HepG2 (cell line): ENCODE measurements around the gene PTRHD1. TPM values are rescaled to one million over a fixed set of nuclear protein-coding genes. Genes with fewer than 3 reads are reported as not detected.

Experiments
- ATAC-seq: fragments of 200-7000 bp; cut with Tn5 transposase; 3 replicates; pipeline ENCODE4 v1.9.1; 2020; ENCODE audit warnings: mild to moderate bottlenecking, moderate library complexity
- BruUV-seq: library from RNA; stranded (reverse); fragments of 400-500 nt; replicated peaks from 2 replicates; lab custom pipeline; 2021; lab: Mats Ljungman, UMichigan
- CTCF ChIA-PET: fragments of 300-600 bp; formaldehyde crosslinking; extraction: SDS; loops from one replicate; lab custom pipeline; 2021; ENCODE audit warnings: low total read pairs, inconsistent platforms, low intra/inter-chr PET ratio; lab: Yijun Ruan, JAX
- POLR2A ChIA-PET: fragments of 350-600 bp; sonication (Branson Sonifier 250); formaldehyde crosslinking; loops from one replicate; lab custom pipeline; 2020; ENCODE audit warnings: antibody characterized with exemption, inconsistent platforms; lab: Yijun Ruan, JAX
- DNase-seq: peaks from one replicate; pipeline ENCODE4 v3.0.0-alpha.2; 2015; ENCODE audit warnings: low spot score
- FAIRE-seq: peaks from 3 replicates; lab custom pipeline; 2011; peaks lifted over from hg19 to GRCh38; lab: Jason Lieb, UNC
- H2AFZ ChIP-seq: one replicate; pipeline ENCODE4 v1.6.1; 2011; ENCODE audit warnings: low read length, inconsistent platforms
- H3K27ac ChIP-seq: fragments of 300-600 bp; 3 replicates; pipeline ENCODE4 v1.8.0; 2011; ENCODE audit warnings: mixed run types, mild to moderate bottlenecking, mixed read lengths, low read length, inconsistent platforms; ENCODE audit not compliant: insufficient read depth; ENCODE audit errors: extremely low read length
- H3K27me3 ChIP-seq, 2 experiments: fragments of 200-600 bp in 1 of 2; 2 replicates in 1 of 2; 3 replicates in 1 of 2; pipeline versions ENCODE4 v1.6.0 to v1.8.0; 2011; ENCODE audit warnings: low read length in 2 of 2, mild to moderate bottlenecking in 2 of 2, moderate library complexity in 2 of 2, inconsistent platforms in 1 of 2; ENCODE audit not compliant: insufficient read depth in 2 of 2, control insufficient read depth in 1 of 2
- H3K36me3 ChIP-seq, 2 experiments: fragments of 200-600 bp in 1 of 2; replicated peaks in 1 of 2; 2 replicates in 1 of 2; 3 replicates in 1 of 2; pipeline versions ENCODE4 v1.5.1 to v1.8.0; 2011; ENCODE audit warnings: low read length in 2 of 2, inconsistent platforms in 1 of 2; ENCODE audit not compliant: insufficient read depth in 2 of 2, control insufficient read depth in 1 of 2
- H3K4me1 ChIP-seq: 2 replicates; pipeline ENCODE4 v1.5.1; 2012; ENCODE audit warnings: low read length, inconsistent platforms; ENCODE audit not compliant: insufficient read depth
- H3K4me2 ChIP-seq: 2 replicates; pipeline ENCODE4 v1.6.0; 2011; ENCODE audit warnings: low read depth, low read length, inconsistent platforms
- H3K4me3 ChIP-seq, 3 experiments: fragments of 200-600 bp in 1 of 3; sonication (generic), shearing (Covaris generic) in 1 of 3; replicated peaks in 1 of 3; 2 replicates each; pipeline ENCODE4 v1.5.1; 2011 to 2016; ENCODE audit warnings: low read length in 3 of 3, inconsistent platforms in 2 of 3, low read depth in 2 of 3, mild to moderate bottlenecking in 2 of 3, control low read depth in 1 of 3, mixed read lengths in 1 of 3; ENCODE audit not compliant: insufficient read depth in 1 of 3
- H3K79me2 ChIP-seq: one replicate; pipeline ENCODE4 v1.6.1; 2011; ENCODE audit warnings: low read length, inconsistent platforms; ENCODE audit not compliant: insufficient read depth
- H3K9ac ChIP-seq: 2 replicates; pipeline ENCODE4 v1.6.0; 2011; ENCODE audit warnings: mild to moderate bottlenecking, low read depth, low read length, inconsistent platforms; ENCODE audit not compliant: insufficient read depth
- H3K9me3 ChIP-seq: 2 replicates; pipeline ENCODE4 v1.5.1; 2012; ENCODE audit warnings: mild to moderate bottlenecking, low read length
- H4K20me1 ChIP-seq: 2 replicates; pipeline ENCODE4 v1.6.0; 2011; ENCODE audit warnings: inconsistent platforms, mild to moderate bottlenecking, low read length, moderate library complexity; ENCODE audit not compliant: insufficient read depth
- ISX ChIP-seq: sonication (generic); formaldehyde crosslinking; conservative IDR thresholded peaks from 2 replicates; pipeline ENCODE4 v1.5.0; 2020; ENCODE audit warnings: missing genetic modification reagents
- PHB2 ChIP-seq: fragments of 450-650 bp; IDR thresholded peaks from 2 replicates; pipeline ENCODE4 v1.6.1; 2018; ENCODE audit not compliant: partially characterized antibody
- PRDM10 ChIP-seq: sonication (generic); formaldehyde crosslinking; IDR thresholded peaks from 2 replicates; pipeline ENCODE4 v1.4.0; 2020; ENCODE audit warnings: low read depth, missing genetic modification reagents
- TERF1 ChIP-seq: sonication (generic); formaldehyde crosslinking; IDR thresholded peaks from 2 replicates; pipeline ENCODE4 v1.8.0; 2022; ENCODE audit warnings: mild to moderate bottlenecking, missing genetic modification reagents, moderate library complexity
- ZBTB14 ChIP-seq: sonication (generic); formaldehyde crosslinking; IDR thresholded peaks from 2 replicates; pipeline ENCODE4 v1.4.0; 2020; ENCODE audit warnings: missing genetic modification reagents
- ZNF605 ChIP-seq: sonication (generic); formaldehyde crosslinking; IDR thresholded peaks from 2 replicates; pipeline ENCODE4 v1.8.0; 2022; ENCODE audit warnings: mild to moderate bottlenecking, missing genetic modification reagents
- ZNF747 ChIP-seq: sonication (generic); formaldehyde crosslinking; IDR thresholded peaks from 2 replicates; pipeline ENCODE4 v1.8.1; 2023; ENCODE audit warnings: missing genetic modification reagents, mild to moderate bottlenecking, borderline replicate concordance
- ZSCAN25 ChIP-seq: sonication (generic); formaldehyde crosslinking; IDR thresholded peaks from 2 replicates; pipeline ENCODE4 v1.8.0; 2022; ENCODE audit warnings: mild to moderate bottlenecking, missing genetic modification reagents
- WGBS: methylation state at CpG from one replicate; pipeline ENCODE4 v1.1.6; 2017; ENCODE audit warnings: low lambda C conversion rate; 5-methylcytosine and 5-hydroxymethylcytosine counted together
- in situ Hi-C: cut with HindIII; loops from 2 replicates; pipeline ENCODE4 v1.10.0; 2017; ENCODE audit warnings: low pct_unique_long_range_greater_than_20kb; ENCODE audit not compliant: extremely low pct_ligation_motif_present
- intact Hi-C: fragments of 100-400 bp; cut with micrococcal nuclease; formaldehyde crosslinking; loops from one replicate; pipeline ENCODE4 v1.10.0; 2022; ENCODE audit not compliant: unreplicated experiment
- polyA plus RNA-seq, 8 experiments: library from polyadenylated mRNA; depleted of rRNA in 3 of 8; stranded (reverse) in 7 of 8; unstranded in 1 of 8; fragments of >200 nt; fragmentation: Illumina TruSeq in 4 of 8; extraction: Trizol in 4 of 8; gene quantifications; 2 replicates each; pipeline versions ENCODE4 v1.2.1 to v1.2.3, GENCODE V29; 2011 to 2016; ENCODE audit warnings: low read depth in 4 of 8, missing spikeins in 1 of 8, mixed read lengths in 1 of 8; ENCODE audit not compliant: insufficient read depth in 1 of 8
- total RNA-seq, 5 experiments: library from RNA; depleted of rRNA; stranded (reverse); fragments of >200 nt; fragmentation: Illumina TruSeq; extraction: Trizol; gene quantifications; 2 replicates each; pipeline ENCODE4 v1.2.3, GENCODE V29; 2016; ENCODE audit warnings: low read depth in 1 of 5

PTRHD1 gene
- total and polyA plus RNA-seq, 2 of the 13 experiments (the other 11 are each of a cell fraction or from before 2014, with no cell fraction given): 72.6 to 90.8 TPM

- TF ChIP-seq PRDM10 (CRISPR knock-in tag) (no peak), ZNF747 (no peak), ZSCAN25 (CRISPR knock-in tag) (no peak), TERF1 (CRISPR knock-in tag) (no peak), ISX (CRISPR knock-in tag) (no peak), PHB2 (no peak), ZBTB14 (CRISPR knock-in tag) (no peak), ZNF605 (CRISPR knock-in tag) (no peak)
- ChIA-PET CTCF (no interaction called here), POLR2A (no interaction called here)
- H3K79me2 ChIP-seq: no peaks in the 10 kb centered on the region
- no peak overlapping the region for H3K4me2 ChIP-seq
- H3K9me3 ChIP-seq: no peaks in the 10 kb centered on the region
- H3K27me3 ChIP-seq: no peaks in the 10 kb centered on the region
- in situ Hi-C loops (no loop called here), intact Hi-C loops (no loop called here)
- peaks cover 0 to 10% of the 10 kb centered on the region in 2 experiments; a peak in 2 of 5 replicates for H3K36me3 ChIP-seq
- no peak overlapping the region for H3K9ac ChIP-seq
- no peak overlapping the region for H3K27ac ChIP-seq
- H3K4me3 ChIP-seq: no peak overlapping the region
- ATAC-seq: no peak
- DNase-seq: no peak
- H3K4me1 ChIP-seq: no peaks in the 10 kb centered on the region
- BruUV-seq: no TSS peak
- FAIRE-seq: no peak
- 92% methylated on average over 3 of the region's 3 CpGs for WGBS
- no peak overlapping the region for H2AFZ ChIP-seq
- no peaks in the 10 kb centered on the region for H4K20me1 ChIP-seq
Observed at GRCh38 chr2:24747299-24747698, 45.9 kb downstream of the PTRHD1 start.
